ENCODE data around the gene OR51G1.
"Not testable (repeated sequence)": the region's sequence is repeated elsewhere in the genome, so short reads cannot be mapped to it uniquely, and the experiment has no call there.

OR51G1 gene, protein sequence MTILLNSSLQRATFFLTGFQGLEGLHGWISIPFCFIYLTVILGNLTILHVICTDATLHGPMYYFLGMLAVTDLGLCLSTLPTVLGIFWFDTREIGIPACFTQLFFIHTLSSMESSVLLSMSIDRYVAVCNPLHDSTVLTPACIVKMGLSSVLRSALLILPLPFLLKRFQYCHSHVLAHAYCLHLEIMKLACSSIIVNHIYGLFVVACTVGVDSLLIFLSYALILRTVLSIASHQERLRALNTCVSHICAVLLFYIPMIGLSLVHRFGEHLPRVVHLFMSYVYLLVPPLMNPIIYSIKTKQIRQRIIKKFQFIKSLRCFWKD

DNA sequence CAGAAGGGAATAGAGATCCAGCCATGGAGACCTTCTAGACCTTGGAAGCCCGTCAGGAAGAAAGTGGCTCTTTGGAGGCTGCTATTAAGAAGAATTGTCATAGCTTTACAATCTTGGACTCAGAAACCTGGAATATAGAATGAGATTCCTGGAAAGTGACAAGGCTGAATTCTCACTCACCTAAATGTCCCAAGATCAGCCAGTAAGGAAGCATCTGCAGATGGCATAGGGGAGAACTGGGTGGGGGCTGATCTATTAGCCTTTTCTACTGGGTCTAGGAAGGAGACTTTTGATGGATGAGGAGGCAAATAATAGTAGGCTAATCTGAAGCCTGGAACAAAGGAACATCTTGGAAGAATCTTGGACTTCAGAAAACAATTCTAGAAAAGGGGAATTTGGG is at the start of gene OR51G1:
Gene OR51G1 (minus strand): TSS at position 101 of the 400 bp plus-strand sequence. CDS start 0 bp downstream, at position 101.
- DNase-seq, result no peak

DNA sequence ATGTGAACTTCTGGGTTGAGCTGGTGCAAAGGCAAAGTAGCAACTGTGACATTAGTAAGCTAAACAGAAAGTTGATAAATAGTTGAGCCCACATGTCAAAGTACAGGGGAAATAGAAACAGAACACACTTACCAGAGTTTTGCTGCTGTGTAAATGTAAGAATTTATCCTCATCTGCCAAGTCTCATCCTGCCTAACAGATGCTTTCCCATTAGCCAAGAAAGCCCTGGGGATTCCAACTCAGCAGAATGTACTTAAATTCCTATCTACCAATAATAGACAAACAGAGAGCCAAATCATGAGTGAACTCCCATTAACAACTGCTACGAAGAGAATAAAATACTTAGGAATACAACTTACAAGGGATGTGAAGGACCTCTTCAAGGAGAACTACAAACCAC is 38.7 kb upstream of the OR51G1 start:
- no peak for DNase-seq

DNA sequence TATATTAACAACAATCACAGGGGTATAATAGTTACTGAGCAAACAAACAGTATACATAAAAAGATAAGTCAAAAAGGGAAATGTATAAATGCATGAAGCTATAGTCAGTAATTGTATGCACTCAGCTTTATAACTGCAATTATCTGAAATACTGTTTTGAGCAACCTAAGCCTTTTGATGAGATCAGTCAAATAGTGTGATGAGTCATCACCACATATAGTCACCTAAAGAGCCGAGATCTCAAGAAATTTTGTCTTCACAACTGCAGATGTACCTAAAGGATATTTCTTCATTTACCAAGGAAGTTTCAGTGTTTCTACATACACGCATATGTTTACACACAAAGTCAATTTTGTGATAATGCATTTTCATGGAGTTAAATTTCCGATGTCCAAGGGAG is 36.7 kb upstream of the OR51G1 start:
- no peak for DNase-seq

DNA sequence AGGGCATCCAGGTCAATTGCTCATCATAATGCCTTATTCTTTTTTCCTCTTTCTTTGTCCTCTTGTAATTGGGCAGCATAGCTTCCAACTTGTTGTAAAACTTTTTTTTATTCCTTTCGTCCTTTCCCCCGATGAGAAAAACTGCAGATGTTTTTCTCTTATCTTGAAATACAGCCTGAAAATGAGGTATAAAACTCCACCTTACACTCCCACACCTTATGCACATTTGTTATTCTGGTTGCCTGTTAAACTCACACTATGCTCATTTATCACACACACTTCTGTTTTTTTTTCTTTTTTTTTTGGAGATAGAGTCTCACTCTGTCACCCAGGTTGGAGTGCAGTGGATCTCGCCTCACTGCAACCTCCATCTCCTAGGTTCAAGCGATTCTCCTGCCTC is 33.3 kb upstream of the OR51G1 start:
- no peak for DNase-seq

DNA sequence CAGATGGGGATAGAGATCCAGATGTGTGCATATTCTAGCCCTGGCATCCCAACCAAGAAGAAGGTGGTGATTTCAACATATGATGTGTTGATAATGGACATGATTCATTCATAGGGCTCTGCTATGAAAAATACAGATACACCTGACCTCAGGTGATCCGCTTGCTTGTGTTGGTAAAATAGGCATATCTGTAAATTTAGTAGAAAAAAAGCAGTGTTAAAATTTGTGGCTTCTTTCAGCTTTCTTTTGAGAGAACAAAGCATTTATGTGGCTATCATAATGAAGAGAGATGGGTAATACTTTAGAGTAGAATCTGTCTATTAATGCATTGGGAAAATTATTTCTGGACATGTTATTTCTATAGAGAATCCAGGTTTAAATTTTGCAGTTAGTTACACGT is 31.5 kb upstream of the OR51G1 start, which contains the start of gene OR51A2:
Gene OR51A2 (minus strand): TSS at position 101 of the 400 bp plus-strand sequence. CDS start 0 bp downstream, at position 101.
- DNase-seq, result not testable (repeated sequence)

DNA sequence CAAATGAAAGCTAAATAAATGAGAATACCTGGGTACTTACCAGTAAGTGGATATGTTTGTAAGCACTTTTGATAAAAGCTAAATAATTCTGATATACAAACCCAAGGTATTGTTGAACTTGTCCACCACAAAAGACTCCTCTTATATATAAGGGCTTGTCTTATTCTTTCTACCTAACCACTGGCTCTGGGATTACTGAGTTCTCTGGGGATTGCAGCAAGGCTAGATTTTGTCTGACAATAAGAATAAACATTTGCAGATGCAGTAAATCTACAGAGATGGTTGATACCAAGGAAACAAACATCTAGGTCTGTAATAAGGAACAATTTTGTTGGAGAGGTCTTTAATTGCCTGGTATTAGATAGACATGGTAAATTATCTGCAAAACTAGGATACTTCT is 23.4 kb upstream of the OR51G1 start, which contains the start of gene OR51A4:
Gene OR51A4 (minus strand): TSS at position 101 of the 400 bp plus-strand sequence. CDS start 505 bp downstream, outside the sequence.
- no peak for DNase-seq

DNA sequence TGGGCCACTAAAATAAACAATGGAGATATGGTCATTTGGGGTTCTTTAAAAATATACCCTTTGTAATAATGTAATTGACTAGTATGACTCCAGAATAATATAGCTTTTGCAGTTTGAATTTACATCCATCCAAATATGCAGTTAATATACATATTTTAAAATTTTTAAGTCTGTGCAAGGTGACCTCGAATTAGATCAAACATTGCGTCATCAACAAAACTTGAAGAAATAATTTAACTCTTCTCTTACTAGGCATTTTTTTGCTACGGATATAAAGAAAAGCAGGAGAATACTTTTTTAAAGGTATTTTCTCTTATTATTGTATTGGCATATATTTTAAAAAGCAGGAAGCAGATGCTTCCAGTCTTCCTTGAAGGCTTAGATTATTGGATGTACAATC is 12.6 kb upstream of the OR51G1 start:
- no peak for DNase-seq

DNA sequence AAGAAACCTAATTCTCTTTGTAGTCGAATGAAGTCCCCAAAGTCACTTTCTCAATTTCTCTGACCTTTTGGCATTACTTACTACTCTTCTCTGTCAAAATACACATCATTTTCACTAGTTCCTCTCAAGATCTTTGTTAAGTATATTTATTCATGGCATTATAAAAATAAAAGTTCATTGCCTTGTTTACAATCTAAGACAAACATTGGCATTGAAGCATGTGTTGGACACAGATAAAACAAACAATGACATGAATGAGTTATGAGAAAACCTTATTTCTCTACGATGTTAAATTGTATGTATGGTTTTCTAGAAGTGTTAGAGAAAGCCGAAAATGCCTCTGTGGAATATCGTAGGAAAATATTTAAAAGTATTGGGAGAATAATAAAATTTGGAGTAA is 8.6 kb upstream of the OR51G1 start:
- DNase-seq, result no peak

DNA sequence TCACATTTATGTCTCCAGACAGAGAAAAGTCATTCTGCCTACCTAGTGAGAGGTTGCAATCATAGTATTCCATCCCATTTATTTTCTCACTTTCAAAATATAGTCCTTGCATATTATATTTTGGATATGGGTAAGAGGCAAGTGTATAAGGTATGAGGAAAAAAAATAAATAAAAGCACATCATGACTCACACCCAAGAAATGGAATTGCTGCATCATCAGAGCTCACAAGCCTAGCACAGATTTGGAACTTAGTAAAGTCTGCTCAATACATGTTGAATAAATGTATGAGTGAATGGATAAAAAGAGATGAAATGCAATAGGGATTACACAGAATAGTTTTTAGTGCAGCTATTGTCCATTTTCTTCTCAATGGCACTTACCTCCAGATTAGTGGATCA is 2.5 kb upstream of the OR51G1 start:
- DNase-seq, result no peak

DNA sequence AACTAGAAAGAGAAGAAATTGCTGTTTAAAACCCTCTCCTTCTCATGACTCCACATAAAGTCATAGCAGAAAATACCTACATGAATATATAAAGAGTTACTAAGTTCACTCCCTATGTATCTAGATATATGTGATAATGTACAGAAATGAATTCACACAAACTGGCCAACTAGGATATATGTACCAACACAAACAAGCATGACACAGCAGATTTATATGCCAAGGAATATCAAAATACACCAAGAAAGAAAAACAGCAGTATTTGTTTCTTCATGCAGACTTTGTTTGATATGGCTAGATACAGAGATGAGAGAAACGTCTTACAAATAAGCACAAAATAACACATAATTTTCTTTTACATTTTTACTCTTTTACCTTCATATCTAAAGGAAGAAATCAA is 1.8 kb downstream of the OR51G1 start:
- peak; percentile 1 for DNase-seq

DNA sequence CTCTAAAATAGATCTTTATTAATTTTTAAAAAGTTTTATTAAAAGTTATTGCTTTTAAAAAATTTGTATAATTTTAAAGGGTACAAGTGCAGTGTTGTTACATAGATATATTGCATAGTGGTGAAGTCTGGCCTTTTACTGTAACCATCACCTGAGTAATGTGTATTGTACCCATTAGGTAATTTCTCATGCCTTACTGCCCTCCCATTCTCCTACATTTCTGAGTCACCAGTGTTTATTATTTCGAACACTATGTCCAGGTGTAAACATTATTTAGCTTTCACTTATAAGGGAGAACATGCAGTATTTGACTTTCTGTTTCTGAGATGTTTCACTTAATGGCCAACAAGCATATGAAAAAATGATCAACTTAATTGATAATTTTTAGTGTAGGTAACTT is 2.3 kb downstream of the OR51G1 start:
- no peak for DNase-seq

DNA sequence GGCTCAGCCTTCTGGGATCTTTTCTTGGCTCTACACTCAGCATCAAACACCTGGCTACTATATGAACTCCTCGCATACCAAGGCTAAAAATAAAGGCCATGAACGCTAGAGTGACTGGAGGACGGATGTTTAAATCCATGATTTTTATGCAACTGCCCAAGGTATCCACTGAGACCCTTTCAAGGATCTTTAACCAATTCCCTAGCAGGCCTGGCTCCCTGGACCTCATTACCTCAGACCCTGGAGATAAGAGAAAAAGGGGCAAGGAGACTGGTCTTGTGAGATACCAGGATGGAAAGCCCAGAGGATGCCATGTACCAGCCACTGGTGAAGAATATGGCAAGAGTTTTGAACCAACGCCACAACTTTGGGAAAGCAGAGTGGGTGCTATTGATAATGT is 4.9 kb downstream of the OR51G1 start, which contains the start of gene OR51G2:
Gene OR51G2 (minus strand): TSS at position 101 of the 400 bp plus-strand sequence. CDS start 3,687 bp downstream, outside the sequence.
- no peak for DNase-seq

DNA sequence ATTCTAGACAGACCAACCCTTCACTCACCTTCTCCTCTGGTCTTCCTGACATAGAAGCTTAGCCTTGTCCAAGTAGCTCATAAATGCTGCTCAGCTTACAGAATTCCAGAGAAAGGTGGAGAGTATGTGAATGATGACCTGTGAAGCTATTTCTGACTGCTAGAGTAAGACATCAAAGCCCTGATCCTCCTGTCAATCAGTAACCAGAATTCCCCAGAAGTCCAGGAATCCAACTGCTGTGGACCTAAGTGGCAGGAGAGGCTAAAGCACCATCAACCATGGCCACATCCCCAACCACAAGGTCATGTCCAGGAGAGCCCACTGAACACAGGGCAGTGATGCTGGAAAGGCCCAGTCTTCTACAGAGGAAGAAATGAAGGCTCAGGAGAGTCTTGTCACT is 7.6 kb downstream of the OR51G1 start:
- DNase-seq, result no peak

DNA sequence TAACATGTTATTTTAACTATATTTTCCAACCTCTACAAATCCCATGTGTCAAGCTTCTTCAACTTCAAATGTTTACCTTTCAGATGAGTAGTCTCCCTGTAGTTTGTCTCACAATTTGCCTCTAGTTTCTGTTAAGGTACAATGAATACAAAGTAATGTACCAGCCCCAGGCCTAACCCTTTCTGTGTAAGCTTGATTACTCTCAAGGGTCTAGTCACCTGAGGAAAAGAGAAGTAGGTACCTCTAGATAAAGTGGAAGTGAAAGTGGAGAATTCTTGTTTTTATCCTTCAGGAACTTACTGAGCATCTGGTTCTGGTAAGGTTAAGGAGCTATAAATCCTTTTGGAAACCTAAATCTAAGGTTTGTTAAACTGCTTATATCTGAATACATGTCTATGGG is 20.7 kb downstream of the OR51G1 start, which contains the start of gene OR51A7:
Gene OR51A7 (plus strand): TSS at position 300 of the 400 bp plus-strand sequence. CDS start 3,587 bp downstream, outside the sequence.
- no peak for DNase-seq

DNA sequence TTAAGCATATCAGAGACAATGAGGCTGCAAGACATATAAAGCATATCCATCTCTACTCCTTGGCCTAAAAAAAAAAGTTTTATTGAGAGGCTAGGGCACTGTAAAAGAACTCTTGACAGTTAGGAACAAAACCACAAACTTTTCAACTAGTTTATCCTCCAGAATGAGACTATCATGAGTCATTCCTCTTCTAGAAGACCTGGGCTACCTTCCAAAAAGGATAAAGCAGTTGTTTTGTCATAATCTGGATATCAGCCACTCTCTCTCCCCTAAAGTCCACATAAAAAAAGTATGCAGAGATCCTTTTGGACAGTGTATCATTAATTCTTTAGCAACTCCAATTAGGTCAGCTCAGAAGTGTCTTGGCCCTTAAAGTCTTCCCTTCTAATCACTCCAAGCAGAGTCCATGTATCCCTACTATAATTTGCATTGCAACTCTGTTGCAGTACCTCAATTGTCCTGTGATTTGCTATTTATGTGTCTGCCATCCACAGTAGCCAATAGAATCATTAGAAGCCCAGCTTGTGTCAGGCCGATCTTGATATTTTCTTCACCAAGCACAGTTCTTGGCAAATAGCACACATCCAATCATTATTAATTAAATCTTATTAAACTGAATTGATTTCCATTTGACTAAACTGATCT is 32.0 kb downstream of the OR51G1 start:
- DNase-seq, result peak; percentile 57

DNA sequence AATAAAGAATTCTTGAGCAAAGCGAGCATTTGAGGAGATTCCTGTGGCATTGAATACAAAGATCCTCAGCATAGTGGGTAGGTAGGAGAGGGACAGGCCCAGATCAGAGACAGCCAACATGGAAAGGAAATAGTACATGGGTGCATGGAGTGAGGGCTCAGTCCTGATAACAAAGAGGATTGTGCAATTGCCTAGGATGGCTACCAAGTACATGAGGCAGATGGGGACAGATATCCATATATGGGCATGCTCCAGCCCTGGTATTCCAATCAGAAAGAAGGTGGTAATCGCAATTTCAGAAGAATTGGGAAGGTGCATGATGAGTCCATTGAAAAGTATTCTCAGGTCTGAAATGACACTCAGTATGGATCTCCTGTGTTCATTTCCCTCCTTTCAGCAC is 33.9 kb downstream of the OR51G1 start:
- DNase-seq, result peak; percentile 4

DNA sequence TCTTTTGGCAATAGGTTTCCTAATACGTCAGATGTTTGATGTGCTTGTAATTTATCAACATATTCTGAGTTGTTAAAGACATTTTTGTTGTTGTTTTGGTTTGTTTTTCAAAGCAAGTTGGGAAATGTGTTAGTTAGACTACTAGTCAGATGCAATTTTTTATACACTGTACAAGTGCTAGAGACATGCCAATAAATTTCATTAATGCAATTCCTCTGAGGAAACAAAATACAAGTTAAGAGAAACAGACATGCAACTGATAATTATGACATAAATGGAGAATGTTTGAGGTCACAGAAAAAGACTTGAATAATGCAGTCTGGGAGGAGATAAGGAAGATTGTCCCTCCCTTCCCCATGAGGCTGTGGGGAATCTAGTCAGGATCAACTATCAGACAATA is 36.5 kb downstream of the OR51G1 start:
- no peak for DNase-seq

DNA sequence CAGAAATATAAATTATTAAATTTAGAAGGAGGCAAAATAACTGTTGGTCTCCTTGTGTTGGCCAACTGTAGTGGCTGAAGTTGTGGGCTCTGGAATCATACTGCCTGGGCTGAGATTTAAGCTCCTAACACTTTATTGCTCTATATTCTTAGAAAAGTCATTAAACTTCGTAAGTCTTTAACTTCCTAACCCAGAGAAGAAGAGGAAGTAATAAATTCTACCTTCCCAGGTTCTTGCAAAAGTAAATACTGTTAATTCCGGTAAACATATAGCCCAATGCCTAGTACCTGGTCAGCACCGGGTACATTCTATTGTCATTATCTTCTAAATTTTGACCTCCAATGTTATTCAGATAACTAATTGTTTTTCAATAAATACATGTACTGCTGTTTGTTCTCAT is 38.0 kb downstream of the OR51G1 start:
- no peak for DNase-seq

DNA sequence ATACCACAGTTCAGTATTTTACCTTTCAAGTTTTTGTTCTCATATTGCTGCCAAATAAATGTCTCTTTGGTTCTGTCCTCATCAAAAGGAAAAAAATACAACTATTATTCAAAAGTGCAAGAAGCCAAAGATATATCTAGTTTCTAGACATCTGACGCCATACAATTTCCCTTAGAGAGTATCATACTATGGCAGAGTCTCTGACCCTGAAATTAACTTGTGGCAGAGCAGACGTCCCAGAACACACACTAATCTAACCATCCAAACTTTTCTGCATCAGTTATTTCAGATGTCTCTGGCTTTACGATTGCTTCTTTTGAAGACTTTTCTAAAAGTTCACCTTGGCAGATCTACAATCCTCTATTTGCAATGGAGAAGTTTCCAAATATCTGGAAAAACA is 39.8 kb downstream of the OR51G1 start:
- DNase-seq, result no peak

DNA sequence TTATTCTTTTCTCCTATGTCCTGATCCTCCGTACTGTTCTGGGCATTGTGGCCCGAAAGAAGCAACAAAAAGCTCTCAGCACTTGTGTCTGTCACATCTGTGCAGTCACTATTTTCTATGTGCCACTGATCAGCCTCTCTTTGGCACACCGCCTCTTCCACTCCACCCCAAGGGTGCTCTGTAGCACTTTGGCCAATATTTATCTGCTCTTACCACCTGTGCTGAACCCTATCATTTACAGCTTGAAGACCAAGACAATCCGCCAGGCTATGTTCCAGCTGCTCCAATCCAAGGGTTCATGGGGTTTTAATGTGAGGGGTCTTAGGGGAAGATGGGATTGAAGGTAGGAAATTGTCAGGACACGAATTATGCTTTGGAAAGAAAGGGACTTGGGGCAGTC is 41.6 kb downstream of the OR51G1 start:
- DNase-seq, result no peak

DNA sequence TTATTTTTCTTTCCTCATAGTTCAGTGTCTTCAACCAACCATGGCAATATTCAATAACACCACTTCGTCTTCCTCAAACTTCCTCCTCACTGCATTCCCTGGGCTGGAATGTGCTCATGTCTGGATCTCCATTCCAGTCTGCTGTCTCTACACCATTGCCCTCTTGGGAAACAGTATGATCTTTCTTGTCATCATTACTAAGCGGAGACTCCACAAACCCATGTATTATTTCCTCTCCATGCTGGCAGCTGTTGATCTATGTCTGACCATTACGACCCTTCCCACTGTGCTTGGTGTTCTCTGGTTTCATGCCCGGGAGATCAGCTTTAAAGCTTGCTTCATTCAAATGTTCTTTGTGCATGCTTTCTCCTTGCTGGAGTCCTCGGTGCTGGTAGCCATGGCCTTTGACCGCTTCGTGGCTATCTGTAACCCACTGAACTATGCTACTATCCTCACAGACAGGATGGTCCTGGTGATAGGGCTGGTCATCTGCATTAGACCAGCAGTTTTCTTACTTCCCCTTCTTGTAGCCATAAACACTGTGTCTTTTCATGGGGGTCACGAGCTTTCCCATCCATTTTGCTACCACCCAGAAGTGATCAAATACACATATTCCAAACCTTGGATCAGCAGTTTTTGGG is 42.2 kb downstream of the OR51G1 start, which contains the start of gene OR51T1:
Gene OR51T1 (plus strand): TSS at position 41 of the 641 bp plus-strand sequence. CDS start 0 bp downstream, at position 41.
- DNase-seq, result no peak

DNA sequence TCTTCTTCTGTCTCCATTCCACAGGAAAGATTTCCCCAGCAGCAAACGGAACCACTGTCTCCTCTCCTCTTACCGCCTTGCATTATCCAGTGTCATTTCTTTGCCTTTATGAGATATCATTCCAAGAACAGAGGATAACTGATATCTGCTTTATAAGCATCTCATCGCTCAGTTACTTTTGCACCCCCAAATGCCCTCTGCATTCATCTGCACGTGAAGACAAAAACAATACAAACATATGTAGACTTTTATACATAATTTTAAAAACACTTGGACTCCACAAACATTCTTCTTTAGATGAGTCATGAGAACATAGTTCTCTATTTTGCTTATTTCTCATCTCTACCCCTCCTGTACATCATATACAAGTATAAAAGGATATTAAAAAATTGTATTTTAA is 43.0 kb downstream of the OR51G1 start:
- no peak for DNase-seq
